HFF-Myc (cell line): ENCODE data around the gene MAD2L1.

Experiments used
- DNase-seq: peaks from one replicate; pipeline ENCODE4 v3.0.0-alpha.2; 2011; ENCODE audit warnings: low read depth; ENCODE audit errors: extremely low read depth
- H3K4me3 ChIP-seq: replicated peaks from 2 replicates; pipeline ENCODE4 v1.5.1; 2011; ENCODE audit warnings: low read depth, mild to moderate bottlenecking, control low read depth, low read length
- CTCF ChIP-seq: IDR thresholded peaks from 2 replicates; pipeline ENCODE4 v1.5.1; 2012; ENCODE audit warnings: mild to moderate bottlenecking, low read depth, low read length, control low read depth; ENCODE audit errors: missing control alignments

The MAD2L1 gene

GRCh38 chr4:120018786-120019185 lies 47.9 kb downstream of the MAD2L1 start:
- TF ChIP-seq CTCF: no peak
- DNase-seq: no peak
- no peak overlapping the region for H3K4me3 ChIP-seq

GRCh38 chr4:120017939-120018692 lies 48.5 kb downstream of the MAD2L1 start:
- no peak overlapping the region for H3K4me3 ChIP-seq
- TF ChIP-seq CTCF: no peak
- DNase-seq: no peak

- H3K4me3 ChIP-seq: no peak overlapping the region
- TF ChIP-seq CTCF: no peak
- no peak for DNase-seq
Observed at GRCh38 chr4:120011725-120012124, 54.9 kb downstream of the MAD2L1 start.

GRCh38 chr4:120010646-120011045 lies 56.0 kb downstream of the MAD2L1 start:
- DNase-seq: no peak
- no peak for TF ChIP-seq CTCF
- no peak overlapping the region for H3K4me3 ChIP-seq

GRCh38 chr4:120009731-120010130 lies 56.9 kb downstream of the MAD2L1 start:
- H3K4me3 ChIP-seq: no peak overlapping the region
- DNase-seq: peak; percentile 15
- no peak for TF ChIP-seq CTCF

DNA sequence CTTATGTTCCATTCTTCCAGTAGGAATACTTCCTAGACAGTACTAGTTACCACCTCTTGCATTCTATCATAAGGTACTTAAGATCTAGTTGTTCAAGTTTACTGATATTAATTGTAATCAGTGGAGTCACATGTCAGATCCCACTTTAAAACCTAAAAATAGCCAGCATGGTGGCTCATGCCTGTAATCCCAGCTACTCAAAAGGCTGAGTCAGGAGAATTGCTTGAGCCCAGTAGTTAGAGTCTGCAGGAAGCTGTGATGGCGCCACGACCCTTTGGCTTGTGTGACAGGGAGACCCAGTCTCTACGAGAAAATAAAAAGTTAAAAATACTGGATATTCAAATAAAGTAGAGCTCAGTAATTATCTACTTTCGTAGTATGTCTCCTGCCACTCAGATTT lies 57.7 kb downstream of the MAD2L1 start:
- H3K4me3 ChIP-seq: no peak overlapping the region
- TF ChIP-seq CTCF: no peak
- DNase-seq: no peak
